ENCODE results near the gene PDE8A.

GRCh38 chr15:85164841-85165466, 183.3 kb downstream of the PDE8A start:
- TF ChIP-seq BCL6B (tag by site-specific recombination; IDR thresholded peaks at IDR 0.05) (peak; percentile 46; the same call in 1 of the 2 replicates), ZBTB49 (tag by site-specific recombination; IDR thresholded peaks at IDR 0.05; ENCODE audit: low read depth) (no peak)
